NCI-H510A treated with DMSO at 0.1 percent for 48 hours (cell line): ENCODE results near the gene TMEM164.
A peak's percentile ranks its signal among the peaks of the same experiment; 100 is the strongest.

ENCODE experiments used
- DNase-seq: peaks from one replicate; lab custom pipeline; 2025; lab: John Stamatoyannopoulos, UW

TMEM164 gene

DNA sequence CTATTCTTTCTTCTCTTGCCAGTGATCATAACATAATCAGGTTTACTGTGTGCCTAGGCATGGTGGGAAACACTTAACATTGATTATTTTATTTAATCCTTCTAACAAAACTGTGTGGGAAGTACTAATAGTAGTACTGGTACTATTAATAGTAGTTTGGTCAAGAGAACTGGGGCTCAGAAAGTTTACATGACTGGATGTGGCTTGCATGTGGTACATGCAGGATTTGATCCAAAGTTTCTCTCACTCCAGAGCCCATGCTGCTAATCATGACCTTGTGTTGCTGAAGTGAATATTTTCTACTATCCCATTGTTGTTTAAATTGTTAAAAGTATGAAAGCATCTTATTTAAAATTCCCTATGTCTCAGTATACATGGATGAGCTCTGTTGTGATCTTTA is 78.4 kb downstream of the TMEM164 start:
- DNase-seq: no peak

DNA sequence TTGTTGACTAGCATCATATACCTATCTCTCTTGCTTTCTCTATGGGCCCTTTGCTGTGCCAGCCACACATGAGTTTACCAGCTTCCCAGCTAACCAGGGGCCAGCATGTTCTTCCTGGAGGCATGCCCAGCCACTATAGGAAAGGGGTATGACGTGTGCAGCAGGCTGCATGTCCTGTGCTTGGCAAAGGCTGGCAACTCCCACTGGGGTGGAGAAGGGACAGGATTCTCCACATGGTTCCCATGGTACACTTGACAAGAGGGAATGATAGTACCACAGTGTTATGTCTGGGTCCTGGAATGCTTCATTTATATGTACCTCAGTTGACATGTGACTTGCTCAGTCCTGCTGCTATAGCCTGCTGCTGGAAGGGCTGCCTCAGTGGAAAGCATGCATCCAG is 78.8 kb downstream of the TMEM164 start:
- DNase-seq: no peak

DNA sequence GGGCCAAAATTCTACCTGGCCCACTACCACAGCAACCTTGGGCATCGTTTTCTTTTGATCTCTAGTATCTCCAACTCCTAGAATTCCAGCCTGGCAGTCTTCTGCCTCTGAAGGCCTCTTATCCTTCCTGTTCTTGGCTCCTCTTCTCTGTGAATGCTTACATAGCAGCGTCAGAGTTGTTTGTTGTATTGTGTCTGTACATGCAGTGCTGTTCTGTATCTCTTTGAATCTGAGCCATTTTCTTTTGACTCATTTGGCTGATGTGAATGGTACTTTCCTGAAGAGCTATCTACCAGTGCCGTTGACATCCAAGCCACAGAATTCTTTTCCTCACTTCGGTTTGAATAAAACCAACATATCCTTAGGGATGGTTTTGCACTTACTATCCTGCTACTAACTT is 79.2 kb downstream of the TMEM164 start:
- peak; percentile 5 for DNase-seq

DNA sequence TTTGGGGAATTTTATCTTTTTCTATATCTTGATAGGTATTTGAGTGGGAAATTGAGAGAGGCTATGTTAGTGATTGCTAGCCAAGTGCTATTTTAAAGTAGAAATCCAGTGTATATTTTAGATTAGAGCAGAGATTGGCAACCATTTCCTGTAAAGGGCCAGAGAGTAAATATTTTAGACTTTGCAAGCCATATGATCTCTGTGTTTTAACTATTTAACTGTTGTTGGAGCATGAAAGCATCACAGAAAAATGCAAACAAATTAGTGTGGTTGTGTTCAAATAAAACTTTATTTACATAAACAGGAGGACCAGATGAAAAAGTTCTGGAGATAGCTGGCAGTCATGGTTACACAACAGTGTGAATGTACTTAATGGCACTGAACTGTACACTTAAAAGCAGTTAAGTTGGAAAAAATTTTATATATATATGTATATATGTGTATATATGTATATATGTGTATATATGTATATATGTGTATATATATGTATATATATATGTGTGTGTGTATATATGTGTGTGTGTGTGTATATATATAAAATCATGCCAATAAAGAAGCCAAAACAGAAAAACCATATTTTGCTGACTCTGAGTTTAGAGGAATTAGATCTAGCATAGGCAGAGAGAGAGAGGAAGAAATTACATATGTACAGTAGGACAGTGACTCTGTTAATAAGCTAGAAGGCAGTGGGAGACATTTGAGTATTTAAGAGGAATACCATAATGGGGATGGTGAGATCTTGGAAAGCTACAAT is 83.4 kb downstream of the TMEM164 start:
- no peak for DNase-seq

DNA sequence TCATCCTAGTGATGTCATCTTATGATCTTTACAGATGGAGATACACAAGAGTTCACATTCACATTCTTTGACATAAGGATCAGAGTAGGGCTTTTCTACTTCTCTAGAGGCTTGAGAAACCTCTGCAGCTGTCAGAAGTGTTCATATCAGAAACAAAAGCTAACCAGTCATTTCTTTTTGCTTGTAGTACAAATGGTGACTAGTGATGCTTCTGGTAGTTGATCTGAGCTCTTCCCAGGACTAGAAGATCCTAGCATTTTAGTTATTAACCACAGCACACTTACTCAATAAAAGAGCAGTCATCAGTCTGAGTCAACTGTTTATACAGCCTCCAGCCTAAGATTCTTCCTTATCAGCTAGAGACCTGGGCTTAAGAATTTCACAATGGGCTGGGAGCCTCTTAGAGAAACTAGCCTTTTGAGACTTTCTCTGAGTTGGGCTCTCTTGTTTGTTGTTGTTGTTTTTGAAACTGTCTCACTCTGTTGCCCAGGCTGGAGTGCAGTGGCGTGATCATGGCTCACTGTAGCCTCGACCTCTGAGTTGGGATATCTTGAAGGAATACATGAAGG is 84.1 kb downstream of the TMEM164 start:
- no peak for DNase-seq

DNA sequence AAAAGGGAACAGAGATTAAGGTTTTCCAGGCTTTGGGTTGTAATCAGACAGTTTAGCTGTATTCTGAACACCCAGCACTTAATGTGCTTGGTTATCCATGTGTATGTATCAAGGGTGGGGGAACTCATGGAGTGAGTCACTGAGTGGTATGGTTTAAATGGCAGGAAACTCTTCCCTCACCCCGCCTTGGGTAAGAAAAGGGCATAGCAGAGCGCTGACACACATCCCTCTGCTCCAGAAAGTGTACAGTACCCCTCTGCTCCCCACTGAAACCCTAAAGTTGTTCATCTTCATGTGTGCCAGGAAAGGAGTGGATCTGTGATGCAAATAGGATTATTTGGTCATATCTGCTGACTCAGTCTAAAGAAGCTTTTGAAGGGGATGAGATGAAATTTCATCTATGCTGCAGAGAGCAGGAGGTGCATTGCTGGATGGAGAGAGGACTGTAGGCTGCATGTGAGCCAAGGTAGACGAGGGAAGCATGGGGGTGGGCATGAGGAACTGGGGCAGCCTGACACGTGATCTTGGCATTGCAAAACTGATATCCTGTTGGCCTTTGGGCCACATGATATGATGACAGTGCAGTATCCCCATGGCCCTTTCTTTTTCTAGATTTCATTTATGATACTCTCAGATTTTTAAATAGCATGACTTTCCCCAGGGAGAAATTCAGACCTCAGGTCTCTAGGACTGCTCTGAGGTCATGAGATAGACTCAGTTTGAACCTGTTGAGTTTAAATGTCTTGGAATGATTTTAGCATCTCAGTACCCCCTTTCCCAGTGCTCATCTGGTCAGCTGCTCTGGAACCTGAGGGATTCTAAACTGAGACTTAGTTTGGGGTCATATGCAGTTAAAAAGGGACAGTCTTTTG is 84.8 kb downstream of the TMEM164 start:
- no peak for DNase-seq

DNA sequence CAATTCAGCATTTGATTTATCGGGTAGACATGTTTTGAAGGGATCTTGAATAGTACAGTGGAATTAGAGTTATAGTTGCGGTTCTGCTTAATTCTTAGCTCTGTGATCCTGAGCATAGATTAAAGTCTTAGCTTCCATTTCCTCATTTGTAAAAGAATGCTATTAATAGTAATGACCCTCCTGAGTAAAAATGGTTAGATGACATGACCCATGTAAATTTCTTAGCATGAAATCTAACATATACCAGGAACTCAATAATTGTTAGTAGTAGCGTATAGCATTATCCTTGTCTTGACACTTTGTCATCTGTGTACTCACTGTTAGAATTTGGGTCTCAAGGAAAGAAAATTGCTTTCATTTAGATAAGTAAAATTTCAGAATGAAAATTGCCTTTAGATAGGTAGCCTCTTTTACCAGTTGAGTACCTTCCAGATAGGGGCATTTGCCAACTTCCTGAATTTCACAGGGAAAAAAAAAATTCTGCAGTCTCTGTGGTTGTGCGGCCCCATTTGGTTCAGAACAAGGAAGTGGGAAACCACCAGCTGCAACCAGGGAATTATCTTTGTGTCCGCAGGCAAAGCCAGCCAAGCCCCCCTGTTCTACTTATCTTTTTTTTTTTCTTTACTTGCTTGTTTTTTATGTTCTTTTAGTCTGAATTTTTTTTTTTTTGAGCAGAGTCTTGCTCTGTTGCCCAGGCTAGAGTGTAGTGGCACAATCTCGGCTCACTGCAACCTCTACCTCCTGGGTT is 86.9 kb downstream of the TMEM164 start:
- DNase-seq: no peak

DNA sequence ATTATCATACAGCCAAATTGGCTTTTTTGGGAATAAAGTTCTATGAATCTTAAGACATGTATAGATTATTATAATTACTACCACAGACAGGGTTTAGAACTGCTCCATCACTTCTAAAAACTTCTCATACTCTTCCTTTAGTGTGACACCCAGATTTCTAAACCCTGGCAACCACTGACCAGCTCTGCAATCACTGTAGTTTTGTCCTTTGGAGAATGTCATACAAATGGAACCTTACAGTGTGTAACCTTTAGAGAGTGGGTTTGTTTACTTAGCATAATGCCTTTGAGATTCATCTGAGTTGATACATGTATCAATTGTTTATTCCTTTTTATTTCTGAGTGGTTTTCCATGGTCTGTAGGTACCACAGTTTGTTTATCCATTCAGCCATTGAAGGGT is 95.0 kb downstream of the TMEM164 start:
- DNase-seq: peak; percentile 21

DNA sequence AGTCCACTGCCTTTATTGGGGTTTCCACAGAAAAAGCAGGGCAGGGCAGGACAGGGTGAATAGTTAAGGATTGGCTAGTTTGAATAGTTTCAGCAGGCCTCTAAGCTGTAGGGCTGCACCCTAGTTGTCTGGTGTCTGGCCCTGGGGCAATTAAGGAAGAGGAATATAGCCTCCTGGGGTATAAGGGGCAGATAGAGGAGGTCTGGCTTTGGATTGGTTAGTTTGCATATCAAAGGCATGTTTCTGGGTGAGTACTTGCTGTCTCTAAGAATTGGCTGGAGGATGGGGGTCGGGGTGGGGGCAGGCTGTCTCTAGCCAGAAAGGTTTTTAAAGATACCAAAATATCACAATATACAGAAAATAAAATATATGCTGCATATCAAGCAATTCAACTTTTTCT is 100.4 kb downstream of the TMEM164 start:
- no peak for DNase-seq

DNA sequence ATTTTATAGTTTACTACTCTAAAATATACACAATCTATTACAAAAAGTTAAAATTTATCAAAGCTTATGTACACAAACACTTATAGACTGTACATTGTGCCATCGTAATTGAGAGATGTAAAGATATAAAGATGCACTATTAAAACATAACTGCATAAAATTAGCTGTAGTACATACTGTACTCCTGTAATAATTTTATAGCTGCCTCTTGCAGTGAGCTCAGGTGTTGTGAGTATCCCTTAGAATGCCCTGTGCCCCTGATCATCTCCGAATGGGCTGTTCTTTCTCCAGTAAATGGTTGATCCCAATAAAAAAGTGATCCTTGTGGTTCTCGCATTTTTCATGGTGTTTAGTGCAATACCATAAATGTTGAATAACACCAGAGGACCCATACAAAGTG is 101.2 kb downstream of the TMEM164 start:
- no peak for DNase-seq

DNA sequence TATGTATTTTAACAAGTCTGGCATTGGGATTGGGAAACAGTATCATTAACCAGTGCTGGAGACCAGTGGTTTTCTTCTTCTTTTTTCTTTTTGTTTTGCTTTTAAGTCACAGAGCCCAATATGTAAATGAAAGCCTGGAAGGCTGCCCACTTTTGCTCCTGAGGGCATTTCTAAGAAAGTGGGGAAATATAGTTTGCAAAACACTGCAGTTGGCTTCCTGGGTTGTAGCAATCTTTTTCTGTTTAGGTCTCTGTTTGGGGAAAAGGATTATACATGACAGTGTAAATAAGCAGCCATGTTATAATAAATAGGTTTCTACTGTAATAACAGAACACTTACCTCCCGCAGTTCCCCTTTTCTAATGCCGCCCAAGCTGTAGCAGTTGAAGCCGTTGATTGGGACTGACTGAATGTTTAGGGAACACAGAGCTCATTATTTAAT is 105.5 kb downstream of the TMEM164 start:
- DNase-seq: no peak

DNA sequence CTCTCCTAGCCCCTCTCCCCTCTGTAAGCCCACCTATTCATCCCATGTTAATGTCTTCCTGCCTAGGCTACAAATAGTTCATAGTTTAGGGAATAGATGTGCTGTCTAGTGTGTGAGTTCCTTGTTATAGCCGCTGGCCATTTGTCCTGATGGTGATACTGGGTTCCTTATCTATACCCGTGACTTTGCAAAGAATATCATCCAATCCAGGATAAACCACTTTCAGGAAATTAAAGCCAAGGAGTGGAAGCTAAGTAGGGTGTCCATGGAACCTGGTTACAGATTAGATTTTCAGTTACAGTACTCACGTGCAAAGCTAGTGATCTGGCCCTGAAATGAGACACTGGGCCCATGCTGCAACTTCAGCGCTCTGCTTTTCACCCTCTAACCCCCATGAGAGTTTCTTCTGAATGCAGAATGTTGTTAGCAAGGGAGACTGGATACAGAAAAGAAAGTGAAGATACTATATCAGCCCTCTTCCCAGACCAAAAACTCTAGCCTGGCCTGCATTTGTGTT is 111.4 kb downstream of the TMEM164 start:
- no peak for DNase-seq

DNA sequence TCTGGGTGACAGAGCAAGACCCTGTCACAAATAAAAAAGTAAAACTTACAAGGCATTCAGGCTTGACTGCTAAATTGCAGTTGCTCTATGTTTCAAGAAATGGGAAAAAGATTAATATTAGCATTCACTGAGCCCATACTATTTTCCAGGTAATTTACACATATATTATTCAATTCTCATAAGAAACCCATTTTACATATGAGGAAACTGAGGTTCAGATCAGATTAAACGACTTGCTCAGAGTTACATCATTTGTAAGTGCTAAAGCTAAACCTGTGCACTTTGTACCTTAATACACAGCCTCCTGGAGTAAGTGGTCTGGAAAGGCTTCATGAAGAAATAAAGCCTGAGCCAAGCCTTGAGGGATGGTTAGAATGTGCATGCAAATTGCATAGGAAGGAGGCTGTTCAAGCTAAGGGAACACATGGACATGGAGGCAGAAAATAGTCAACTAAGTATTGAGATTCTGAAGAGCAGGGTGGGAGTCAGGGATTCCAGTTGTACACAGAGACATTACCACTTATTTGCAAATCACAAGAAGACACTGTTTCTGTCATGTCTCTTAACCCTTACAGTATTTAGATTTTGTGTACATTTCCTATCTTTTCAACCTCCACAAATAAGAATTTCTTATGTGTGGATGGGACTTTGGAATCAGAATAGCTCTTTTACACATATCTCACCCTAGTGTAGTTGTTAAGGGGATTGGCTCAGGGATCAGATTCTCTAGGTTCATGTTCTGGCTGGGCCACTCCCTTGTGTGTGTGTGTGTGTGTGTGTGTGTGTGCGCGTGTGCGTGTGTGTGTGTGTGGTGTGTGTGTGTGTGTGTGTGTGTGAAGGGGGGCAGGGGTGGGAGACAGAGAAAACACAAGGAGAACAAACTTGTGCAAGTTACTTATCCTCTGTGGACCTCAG is 113.4 kb downstream of the TMEM164 start:
- no peak for DNase-seq

DNA sequence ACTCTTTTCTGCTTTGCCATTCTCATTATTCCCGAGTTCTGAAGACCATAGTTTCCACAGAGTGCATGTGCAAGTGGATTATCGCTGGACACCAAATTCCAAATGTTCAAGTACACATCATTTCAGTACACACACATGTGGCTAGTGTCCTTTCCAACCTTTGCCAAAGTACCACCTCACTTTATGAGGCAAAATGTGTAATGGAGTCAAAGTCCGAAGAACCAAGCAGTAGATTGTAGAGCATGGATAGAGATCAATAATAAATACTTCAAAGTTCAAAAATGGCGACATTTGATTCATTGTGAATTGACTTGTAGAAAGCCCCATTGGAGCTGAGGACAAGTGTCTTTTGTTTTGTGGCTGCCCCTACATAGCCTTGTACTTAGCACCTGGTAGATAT is 115.6 kb downstream of the TMEM164 start:
- DNase-seq: no peak

DNA sequence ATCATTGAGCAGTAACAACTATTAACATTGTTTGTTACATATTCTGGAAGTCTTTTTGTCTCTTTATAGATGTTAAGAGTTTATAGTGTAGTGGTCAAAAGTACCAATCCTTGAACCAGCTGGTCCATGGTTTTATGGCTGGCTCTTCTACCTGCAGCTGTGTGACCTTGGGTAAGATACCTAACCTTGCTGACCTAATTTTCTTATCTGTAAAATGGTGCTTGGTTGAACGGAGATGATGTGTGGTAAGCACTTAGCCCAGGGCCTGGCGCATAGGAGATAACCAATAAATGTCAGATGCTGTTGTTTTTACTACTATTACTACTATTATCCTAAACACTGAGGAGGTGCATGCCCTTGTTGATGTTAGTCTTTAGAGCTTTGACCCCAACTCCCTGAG is 116.6 kb downstream of the TMEM164 start:
- no peak for DNase-seq

DNA sequence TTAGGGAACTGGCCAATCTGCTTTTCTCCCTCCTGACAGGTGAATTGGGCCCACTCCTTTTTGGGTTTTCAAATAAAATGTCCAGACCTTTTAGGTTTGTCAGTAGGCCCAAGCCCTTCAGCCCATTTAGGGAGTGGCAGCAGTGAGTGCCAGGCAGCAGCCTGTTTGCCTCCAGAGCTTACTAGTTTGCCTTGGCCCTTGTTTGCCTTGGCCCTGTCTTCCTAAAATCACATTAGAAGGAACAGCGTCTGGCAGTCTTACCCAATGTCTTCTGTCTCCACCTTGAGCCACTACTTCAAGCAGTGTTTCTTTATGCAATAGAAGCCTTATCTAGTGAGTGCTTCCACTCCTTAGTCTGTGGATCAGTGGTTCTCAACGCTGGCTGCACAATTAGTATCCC is 117.1 kb downstream of the TMEM164 start:
- no peak for DNase-seq

DNA sequence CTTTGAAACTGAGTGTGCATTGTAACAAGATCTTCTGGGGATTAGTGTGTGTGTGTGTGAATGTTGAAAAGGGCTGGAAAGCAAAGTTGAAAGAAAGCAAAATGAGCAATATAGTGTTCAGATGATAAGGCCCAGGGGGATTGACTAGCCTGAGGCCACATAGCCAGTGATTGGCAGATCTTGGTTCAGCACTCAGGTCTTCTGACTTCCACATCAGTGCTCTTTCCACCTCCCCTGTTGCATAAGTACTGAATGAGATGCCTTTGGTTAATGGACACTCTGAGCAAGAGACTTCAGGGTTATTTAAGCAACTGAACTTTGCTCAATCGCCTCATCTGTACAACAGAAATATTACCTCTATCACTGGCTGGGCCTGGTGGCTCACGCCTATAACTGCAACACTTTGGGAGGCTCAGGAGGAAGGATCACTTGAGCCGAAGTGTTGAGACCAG is 120.4 kb downstream of the TMEM164 start:
- DNase-seq: no peak

DNA sequence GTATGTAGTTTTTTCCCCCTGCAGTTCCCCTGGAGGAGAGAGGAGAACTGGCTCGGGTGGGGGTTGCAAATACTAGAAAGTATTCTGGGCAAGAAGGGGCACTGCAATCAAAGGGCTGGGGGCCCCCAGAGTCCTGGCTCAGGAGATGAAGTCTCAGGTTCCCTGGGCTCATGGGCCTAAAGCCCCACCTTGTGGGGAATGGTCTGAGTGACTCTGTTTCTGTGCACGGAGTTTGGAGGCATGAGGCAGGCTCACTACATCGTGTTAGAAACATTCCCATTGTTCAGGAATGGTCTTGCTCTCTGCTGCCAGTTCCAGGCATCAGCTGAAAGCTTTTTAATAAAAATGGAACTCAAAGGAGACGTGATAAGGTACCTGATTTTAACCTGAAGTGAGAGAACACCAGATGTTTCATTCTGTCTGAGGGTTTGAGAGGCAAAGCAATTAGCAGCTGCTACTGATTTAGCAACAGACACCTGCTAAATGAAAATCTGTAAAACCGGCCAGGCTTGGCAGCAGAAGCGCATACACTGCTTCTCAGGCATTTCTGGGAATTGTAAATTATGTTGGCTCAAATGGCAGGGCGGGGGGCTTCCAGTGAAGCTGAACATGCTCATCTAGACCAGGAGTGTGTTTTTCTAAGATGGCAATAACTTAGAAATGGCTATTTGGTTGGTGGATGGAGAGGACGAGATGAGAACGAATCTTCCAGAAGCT is 122.7 kb downstream of the TMEM164 start:
- DNase-seq: no peak

DNA sequence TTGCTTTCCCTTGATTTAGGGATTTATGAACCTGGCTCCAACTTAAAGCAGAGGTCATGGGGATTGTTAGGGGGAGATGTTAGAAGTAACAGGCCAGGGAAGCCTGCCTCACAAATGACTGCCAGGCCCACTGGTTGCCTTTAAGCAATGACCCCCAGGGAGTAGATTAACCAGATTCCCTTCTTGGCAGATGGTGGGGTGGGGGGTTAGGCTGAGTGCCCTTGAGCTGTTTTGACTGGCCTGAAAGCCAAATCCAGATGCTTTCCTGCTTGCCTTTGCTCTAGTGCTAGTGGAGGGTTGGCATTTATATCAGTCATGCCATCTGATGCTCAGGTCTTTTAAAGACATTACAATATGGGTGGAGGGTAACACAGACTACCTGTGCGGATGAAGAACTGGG is 128.1 kb downstream of the TMEM164 start:
- no peak for DNase-seq

DNA sequence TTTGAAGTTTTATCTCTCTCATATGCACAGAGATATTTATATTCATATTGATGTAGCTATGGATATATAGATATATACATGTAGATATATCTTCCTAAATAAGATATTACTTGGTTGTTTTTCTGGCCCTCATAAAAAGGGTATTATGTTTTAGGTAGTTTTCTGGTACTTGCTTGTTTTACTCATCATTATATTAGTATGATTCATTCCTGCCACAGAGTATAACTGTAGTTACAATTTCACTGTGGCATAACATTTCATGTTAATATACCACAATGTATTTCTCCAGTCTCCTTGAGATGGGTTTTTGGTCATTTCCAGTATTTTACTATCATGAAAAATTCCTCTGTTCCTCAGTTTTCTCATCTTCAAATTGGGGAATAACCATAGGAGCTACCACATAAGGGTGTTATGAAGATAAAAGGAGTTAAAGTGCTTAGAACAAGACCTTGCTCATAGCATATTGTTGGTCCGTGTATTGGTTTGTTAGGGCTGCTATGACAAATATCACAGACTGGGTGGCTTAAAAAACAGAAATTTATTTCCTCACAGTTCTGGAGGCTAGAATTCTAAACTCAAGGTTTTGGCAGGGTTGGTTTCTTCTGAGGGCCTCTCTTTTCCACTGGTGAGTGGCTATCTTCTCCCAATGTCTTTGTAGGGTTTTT is 129.7 kb downstream of the TMEM164 start:
- no peak for DNase-seq
